Stimulated activated CD4-positive, alpha-beta T cell treated with anti-CD3 and anti-CD28 coated beads, Interleukin-2, amount 100 ng/mL, for 4 hours (primary cell): Measurements from ENCODE around the gene SCAPER.

Experiments
- DNase-seq: peaks from one replicate; pipeline ENCODE4 v3.0.0-alpha.2; 2020; ENCODE audit warnings: low read depth

SCAPER gene, protein sequence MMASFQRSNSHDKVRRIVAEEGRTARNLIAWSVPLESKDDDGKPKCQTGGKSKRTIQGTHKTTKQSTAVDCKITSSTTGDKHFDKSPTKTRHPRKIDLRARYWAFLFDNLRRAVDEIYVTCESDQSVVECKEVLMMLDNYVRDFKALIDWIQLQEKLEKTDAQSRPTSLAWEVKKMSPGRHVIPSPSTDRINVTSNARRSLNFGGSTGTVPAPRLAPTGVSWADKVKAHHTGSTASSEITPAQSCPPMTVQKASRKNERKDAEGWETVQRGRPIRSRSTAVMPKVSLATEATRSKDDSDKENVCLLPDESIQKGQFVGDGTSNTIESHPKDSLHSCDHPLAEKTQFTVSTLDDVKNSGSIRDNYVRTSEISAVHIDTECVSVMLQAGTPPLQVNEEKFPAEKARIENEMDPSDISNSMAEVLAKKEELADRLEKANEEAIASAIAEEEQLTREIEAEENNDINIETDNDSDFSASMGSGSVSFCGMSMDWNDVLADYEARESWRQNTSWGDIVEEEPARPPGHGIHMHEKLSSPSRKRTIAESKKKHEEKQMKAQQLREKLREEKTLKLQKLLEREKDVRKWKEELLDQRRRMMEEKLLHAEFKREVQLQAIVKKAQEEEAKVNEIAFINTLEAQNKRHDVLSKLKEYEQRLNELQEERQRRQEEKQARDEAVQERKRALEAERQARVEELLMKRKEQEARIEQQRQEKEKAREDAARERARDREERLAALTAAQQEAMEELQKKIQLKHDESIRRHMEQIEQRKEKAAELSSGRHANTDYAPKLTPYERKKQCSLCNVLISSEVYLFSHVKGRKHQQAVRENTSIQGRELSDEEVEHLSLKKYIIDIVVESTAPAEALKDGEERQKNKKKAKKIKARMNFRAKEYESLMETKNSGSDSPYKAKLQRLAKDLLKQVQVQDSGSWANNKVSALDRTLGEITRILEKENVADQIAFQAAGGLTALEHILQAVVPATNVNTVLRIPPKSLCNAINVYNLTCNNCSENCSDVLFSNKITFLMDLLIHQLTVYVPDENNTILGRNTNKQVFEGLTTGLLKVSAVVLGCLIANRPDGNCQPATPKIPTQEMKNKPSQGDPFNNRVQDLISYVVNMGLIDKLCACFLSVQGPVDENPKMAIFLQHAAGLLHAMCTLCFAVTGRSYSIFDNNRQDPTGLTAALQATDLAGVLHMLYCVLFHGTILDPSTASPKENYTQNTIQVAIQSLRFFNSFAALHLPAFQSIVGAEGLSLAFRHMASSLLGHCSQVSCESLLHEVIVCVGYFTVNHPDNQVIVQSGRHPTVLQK (N-terminal part only)

DNA sequence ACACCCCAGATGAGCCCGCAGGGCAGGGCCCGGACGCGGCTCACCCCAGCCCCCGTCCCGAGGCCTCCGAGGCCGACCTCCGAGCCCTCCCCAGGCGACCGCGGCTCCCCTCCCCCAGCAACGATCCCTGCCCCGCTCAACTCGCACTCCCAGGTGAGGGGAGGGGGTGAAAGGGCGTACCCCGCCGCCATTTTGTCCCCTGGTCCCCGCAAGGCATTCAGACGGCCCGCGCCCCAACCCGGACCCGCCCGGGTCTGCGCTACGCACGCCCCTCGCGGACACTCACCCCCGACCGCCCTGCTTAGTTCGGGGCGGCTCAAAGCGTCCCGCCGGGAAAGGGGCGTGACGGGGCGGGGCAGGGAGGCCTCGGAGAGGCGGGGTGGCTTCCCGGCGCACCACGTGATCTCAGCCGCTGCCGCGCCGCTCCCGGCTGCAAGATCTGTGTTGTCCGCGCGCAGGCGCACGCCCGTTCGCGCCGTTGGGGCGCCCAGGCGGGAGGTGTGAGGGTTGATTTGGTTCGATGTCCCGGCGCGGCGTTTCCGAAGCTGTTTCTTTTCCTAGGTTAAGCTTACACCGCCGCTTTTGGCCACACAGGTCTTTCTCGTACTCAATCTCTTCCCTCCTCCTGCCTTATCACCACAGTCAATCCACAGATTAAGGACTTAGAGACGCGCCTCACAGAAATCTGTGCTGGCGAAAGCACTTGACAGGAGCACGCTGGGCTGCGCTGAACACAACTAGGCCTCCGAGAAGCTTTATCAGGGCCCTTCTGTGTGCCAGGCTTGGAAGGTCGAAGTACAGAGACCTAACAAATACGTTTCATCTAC is at the start of gene SCAPER:
Gene SCAPER (minus strand): TSS at position 328 of the 827 bp plus-strand sequence. CDS start 21,523 bp downstream, outside the sequence.
- DNase-seq: peak; percentile 89

GRCh38 chr15:76954744-76955143 is 49.6 kb upstream of the SCAPER start:
- no peak for DNase-seq

DNA sequence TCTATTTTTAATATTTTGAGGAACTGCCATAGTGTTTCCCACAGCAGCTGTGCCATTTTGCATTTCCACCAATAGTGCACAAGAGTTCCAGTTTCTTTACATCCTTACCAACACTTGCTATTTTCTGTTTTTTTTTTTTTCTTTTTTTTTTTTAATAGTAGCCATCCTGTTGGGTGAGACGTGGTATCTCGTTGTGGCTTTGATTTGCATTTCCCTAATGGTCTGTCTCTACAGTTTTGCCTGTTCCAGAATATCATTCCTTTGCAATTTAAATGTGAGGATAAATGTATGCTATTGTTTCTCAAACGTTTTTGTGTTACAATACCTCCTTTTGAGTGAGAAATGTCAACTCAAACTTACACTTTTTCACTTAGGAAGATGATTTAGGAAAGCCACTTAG is 48.8 kb upstream of the SCAPER start:
- no peak for DNase-seq

GRCh38 chr15:76951220-76951619 is 46.1 kb upstream of the SCAPER start:
- DNase-seq: no peak

DNA sequence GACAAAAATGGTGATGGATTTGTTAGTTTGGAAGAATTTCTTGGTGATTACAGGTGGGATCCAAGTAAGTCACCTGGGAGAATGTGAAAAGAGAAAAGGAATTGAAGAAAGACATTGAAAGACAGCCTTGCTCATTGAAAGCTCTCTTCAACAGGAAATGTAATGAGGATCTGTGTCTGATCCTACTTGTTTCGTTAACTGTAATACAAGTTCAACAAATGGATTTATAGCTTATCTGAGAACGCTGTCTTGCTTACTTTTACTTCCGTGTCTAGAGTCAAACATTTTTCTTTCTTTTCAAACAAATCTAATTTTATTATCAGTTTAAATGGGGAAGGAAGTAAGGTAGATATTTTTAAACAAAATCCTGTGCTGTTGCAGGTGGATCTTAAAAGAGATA is 42.3 kb upstream of the SCAPER start:
- DNase-seq: no peak

DNA sequence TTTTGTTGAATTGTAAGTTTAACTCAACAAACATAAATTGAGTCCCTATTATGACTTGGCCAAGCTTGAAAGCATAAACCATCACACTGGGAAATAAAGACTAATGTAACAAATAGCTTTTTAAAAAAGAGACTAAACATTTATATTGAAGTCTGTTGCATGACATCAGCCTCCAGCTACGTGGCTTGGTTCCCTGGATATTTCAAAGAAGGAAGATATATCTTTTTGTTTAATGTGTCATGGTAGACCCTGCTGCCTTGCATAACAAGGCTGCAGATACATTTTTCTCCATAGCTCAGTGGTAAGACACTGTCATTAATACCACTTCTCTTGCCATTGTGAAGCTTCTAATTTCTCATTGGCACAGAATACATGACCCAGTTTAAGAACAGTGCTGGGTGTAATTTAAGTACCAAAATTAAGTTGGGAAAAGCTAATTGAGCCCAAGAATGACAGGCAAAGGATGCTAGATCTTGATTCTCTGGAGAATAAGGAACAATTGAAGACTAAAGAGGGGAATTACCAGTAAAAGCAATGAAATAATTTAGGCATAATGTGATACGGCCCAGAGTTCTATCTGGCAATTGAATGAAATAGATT is 40.5 kb upstream of the SCAPER start:
- DNase-seq: no peak

- no peak for DNase-seq
These were observed 37.2 kb upstream of the SCAPER start for GRCh38 chr15:76942331-76942730.

GRCh38 chr15:76941636-76942035 is 36.5 kb upstream of the SCAPER start:
- DNase-seq: no peak

DNA sequence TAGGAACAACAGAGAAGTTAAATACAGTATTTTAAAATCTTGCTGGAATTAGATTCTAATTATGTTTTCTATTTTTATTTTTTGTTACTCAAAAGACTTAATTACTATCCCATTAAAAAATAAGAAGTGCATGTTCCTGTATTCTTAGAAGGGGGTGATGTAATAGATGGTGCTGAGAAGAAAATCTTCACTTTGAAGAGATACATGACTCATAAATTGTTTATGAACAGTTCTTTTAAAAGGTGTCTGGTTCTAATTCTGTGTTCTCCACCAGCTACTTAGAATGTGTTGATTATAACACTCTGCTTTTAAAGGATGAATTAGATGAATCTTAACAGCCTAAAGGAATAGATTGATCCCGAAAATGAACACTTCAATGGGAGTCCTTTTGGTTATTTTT is 34.6 kb upstream of the SCAPER start:
- no peak for DNase-seq

- DNase-seq: no peak
These were observed 33.6 kb upstream of the SCAPER start for GRCh38 chr15:76938752-76939151.

GRCh38 chr15:76936671-76937070 is 31.5 kb upstream of the SCAPER start:
- no peak for DNase-seq

- DNase-seq: no peak
These were observed 30.5 kb upstream of the SCAPER start for GRCh38 chr15:76935620-76936019.

DNA sequence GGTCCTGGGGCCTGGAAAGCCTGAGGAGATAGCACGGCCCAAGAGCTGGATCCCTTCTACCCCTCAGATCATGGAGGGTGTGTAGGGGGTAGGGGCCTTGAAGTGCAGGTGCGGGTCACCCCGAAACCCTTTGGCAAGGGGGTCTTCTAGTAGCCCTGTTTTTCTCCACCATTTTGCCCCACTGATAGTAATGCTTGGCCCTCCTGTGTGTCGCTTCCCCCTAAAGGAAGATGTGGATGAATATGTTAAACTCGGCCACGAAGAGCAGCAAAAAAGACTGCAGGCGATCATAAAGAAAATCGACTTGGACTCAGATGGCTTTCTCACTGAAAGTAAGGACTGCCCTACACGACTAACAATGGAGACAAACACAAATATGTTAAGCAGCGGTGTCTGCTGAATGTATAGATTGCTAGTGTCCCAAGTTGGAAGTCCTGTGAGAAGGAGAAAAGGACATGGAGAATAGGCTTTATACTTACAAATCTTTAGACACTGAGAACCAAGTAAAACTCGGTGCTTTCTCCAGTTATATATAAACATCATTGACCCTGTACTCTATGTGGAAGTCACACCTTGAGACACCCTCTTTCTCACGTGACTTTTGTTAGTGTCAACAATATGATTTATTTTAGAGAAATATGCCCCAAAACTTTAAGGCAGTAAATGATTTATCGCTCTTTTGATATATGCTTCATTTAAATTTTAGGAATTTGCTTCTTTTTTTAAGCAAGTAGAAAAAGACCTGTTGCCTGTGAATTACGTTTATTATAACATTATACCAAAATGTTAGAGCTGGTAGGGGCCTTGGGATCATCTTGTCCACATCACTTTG is 27.2 kb upstream of the SCAPER start:
- DNase-seq: no peak

DNA sequence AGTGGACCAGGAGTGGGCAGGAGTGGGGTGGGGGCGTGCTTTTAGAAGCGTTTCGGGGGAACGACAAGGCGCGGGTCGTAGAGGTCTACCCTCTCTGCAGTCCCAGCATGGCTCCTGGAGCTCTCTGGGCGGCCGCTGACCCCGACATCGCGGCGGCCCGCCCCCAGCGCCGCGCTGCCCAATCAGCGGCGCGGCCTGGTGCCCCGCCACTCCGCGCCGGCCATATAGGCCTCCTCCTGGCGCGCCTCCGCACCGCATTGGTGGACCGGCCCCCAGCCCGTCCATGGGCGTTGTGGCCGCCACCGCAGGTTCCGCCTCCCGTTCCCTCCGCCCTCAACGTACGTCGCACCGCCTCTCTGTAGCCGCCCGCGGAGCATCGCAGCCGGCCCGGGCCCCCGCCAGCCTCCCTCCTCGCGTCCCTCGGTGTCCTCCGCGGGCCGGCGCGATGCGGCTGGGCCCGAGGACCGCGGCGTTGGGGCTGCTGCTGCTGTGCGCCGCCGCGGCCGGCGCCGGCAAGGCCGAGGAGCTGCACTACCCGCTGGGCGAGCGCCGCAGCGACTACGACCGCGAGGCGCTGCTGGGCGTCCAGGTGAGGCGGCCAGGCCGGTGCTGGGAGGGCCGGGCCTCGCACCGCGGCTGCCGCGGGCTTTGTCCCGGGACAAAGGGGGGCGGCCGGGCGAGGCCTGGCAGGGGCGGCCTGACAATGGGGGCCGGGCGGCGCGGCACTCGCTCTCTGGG is 26.4 kb upstream of the SCAPER start, which contains the start of gene RCN2:
Gene RCN2 (plus strand): TSS at position 353 of the 738 bp plus-strand sequence. CDS start 93 bp downstream, at position 446.
- DNase-seq: peak; percentile 82

DNA sequence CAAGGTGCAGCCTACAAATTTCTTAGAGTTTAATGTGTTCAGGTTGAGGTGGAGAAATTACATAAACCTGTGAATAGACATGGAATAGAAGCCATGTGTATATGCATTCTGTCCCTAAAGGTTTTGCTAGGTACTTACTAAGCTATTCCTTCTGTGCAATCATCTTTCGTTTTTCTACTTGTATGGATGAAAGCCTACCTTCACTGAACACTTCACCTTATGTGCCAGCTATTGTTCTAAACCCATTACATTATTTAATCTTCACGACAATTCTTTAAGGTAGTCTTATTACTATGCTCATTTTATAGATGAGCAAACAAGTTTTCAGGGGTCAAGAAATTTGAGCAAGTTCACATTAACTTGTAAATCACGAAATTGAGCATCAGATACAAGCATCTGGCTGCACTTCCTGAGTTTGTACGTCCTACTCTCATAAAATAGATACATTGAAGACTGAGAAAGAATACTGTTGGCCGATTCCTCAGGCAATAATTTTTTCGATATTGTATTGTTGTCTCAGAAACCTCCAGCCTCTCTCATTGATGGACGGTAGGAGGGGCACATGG is 25.8 kb upstream of the SCAPER start:
- no peak for DNase-seq

DNA sequence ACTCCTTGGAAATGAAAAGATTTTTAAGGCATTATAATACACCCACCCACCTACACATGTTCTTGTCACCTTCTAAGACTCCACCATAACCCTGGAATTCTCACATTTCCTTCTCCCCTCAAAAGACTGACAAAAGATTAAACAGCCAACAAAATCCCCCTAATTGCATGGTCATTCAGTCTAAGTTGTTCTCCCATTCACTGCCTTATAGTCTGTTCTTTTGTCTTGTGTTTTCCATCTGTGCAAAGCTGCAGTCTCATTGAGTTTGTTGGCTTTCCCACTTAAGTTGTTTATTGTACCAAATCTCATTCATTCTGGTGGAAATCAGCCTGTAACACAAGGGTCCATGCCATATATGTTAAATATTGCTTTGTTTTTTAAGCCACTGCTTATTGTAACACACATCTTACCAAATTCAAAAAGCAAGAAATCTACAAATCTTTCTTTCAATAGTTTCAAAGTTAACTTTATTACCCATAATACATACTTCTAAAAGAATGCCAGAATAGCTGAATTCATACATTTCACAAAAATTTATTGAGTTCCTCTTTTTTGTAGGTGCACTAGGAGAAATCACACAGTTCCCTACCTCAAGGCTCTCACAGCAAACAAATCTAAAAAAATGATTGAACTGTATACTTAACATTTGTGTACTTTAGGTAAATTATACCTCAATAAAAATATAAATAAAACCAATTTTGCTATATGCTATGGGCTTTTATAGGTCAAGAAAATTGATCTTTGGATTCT is 24.0 kb upstream of the SCAPER start:
- no peak for DNase-seq

- DNase-seq: no peak
These were observed 23.1 kb upstream of the SCAPER start for GRCh38 chr15:76928201-76928600.

DNA sequence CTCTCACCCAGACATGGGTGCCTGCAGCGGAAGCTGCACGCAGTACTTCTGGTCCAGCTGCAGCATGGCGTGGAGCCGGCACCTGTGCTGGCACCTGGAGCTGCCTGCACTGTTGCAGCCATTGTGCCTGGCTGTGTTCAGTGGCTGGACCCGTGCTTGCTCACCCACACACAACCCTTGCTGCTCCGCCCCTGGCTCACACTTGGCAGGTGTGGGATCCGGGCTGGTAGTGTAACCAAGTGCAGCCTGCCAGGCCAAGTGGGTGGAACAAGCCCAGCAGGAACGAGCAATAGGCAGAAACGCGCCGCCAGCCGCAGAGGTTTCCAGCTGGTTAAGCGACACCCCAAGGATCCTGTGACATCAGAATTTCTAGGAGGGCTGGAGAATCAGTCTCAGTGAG is 11.2 kb upstream of the SCAPER start:
- DNase-seq: no peak
